HCT116 (cell line): ENCODE results near the gene GABRB3. TPM values are rescaled to one million over a fixed set of nuclear protein-coding genes. Genes with fewer than 3 reads are reported as not detected.

Experiments
- ATAC-seq: fragments of 200-7000 bp; cut with Tn5 transposase; 2 replicates; pipeline ENCODE4 v1.9.1; 2020; ENCODE audit warnings: mild to moderate bottlenecking, moderate library complexity
- BruUV-seq: library from RNA; stranded (reverse); fragments of 400-500 nt; replicated peaks from 2 replicates; lab custom pipeline; 2021; lab: Mats Ljungman, UMichigan
- CTCF ChIA-PET: fragments of 300-600 bp; sonication (Branson Sonifier 250); formaldehyde crosslinking; loops from one replicate; lab custom pipeline; 2021; ENCODE audit warnings: antibody characterized with exemption; lab: Charles Lee
- POLR2A ChIA-PET: fragments of 300-600, 350-600 bp; sonication (Branson Sonifier 250); formaldehyde crosslinking; loops from one replicate; lab custom pipeline; 2021; ENCODE audit warnings: antibody characterized with exemption; lab: Charles Lee
- RAD21 ChIA-PET, 2 experiments: fragments of 300-600 bp; sonication (Branson Sonifier 250); formaldehyde crosslinking; loops; one replicate each; lab custom pipeline; 2023; ENCODE audit warnings: low total read pairs in 2 of 2; ENCODE audit not compliant: uncharacterized antibody in 2 of 2, unreplicated experiment in 2 of 2, low non-redundant PET in 1 of 2; lab: Charles Lee
- DNase-seq: peaks from one replicate; pipeline ENCODE4 v3.0.0-alpha.2; 2010; ENCODE audit warnings: low read depth, low spot score
- H2AFZ ChIP-seq: fragments of 200-600 bp; shearing (Covaris generic), sonication (generic); 2 replicates; pipeline ENCODE4 v1.6.1; 2017; ENCODE audit warnings: low read depth, mixed run types, mixed read lengths, antibody characterized with exemption, low read length; ENCODE audit not compliant: poor library complexity, severe bottlenecking
- H3K27ac ChIP-seq: 2 replicates; pipeline ENCODE4 v1.5.1; 2012; ENCODE audit warnings: low read depth, low read length
- H3K27me3 ChIP-seq: fragments of 200-600 bp; sonication (generic); 2 replicates; pipeline ENCODE4 v1.6.1; 2016; ENCODE audit warnings: mixed run types, low read length, mixed read lengths; ENCODE audit not compliant: insufficient read depth
- H3K36me3 ChIP-seq, 2 experiments: fragments of 200-500 bp in 1 of 2; fragments of 200-600 bp in 1 of 2; sonication (Bioruptor generic) in 1 of 2; sonication (generic) in 1 of 2; 2 replicates each; pipeline versions ENCODE4 v1.5.1 to v1.6.1; 2014 to 2016; ENCODE audit warnings: low read length in 2 of 2, inconsistent platforms in 1 of 2, mixed read lengths in 1 of 2, mixed run types in 1 of 2; ENCODE audit not compliant: insufficient read depth in 2 of 2, control insufficient read depth in 1 of 2
- H3K4me1 ChIP-seq, 2 experiments: fragments of 200-600 bp in 1 of 2; sonication (generic) in 1 of 2; 2 replicates each; pipeline versions ENCODE4 v1.5.1 to v1.6.1; 2012 to 2017; ENCODE audit warnings: low read length in 2 of 2, inconsistent platforms in 1 of 2, mild to moderate bottlenecking in 1 of 2, mixed read lengths in 1 of 2, mixed run types in 1 of 2, moderate library complexity in 1 of 2; ENCODE audit not compliant: insufficient read depth in 2 of 2, control insufficient read depth in 1 of 2
- H3K4me2 ChIP-seq: fragments of 200-600 bp; sonication (generic); 2 replicates; pipeline ENCODE4 v1.6.1; 2017; ENCODE audit warnings: mixed run types, low read length, mixed read lengths
- H3K4me3 ChIP-seq, 2 experiments: fragments of 200-600 bp in 1 of 2; sonication (generic) in 1 of 2; replicated peaks in 1 of 2; 2 replicates each; pipeline ENCODE4 v1.5.1; 2011 to 2016; ENCODE audit warnings: low read length in 2 of 2, control low read depth in 1 of 2, low read depth in 1 of 2, mild to moderate bottlenecking in 1 of 2, mixed read lengths in 1 of 2, mixed run types in 1 of 2
- H3K79me2 ChIP-seq: fragments of 200-600 bp; sonication (generic); 2 replicates; pipeline ENCODE4 v1.6.1; 2017; ENCODE audit warnings: mild to moderate bottlenecking, mixed run types, low read length, moderate library complexity, mixed read lengths; ENCODE audit not compliant: insufficient read depth
- H3K9ac ChIP-seq: fragments of 200-600 bp; sonication (generic); 2 replicates; pipeline ENCODE4 v1.6.1; 2016; ENCODE audit warnings: low read length, mixed read lengths
- H3K9me2 ChIP-seq: fragments of 200-600 bp; sonication (generic), shearing (Covaris generic); 2 replicates; pipeline ENCODE4 v1.6.1; 2017; ENCODE audit warnings: mixed run types, mild to moderate bottlenecking, moderate library complexity; ENCODE audit not compliant: insufficient read depth
- H3K9me3 ChIP-seq, 2 experiments: fragments of 200-500 bp in 1 of 2; fragments of 200-600 bp in 1 of 2; sonication (Bioruptor generic) in 1 of 2; sonication (generic) in 1 of 2; 2 replicates each; pipeline ENCODE4 v1.6.1; 2014 to 2017; ENCODE audit warnings: low read length in 2 of 2, mixed read lengths in 2 of 2, inconsistent platforms in 1 of 2, low read depth in 1 of 2, mild to moderate bottlenecking in 1 of 2, mixed run types in 1 of 2, moderate library complexity in 1 of 2; ENCODE audit not compliant: control insufficient read depth in 1 of 2, insufficient read depth in 1 of 2
- H4K20me1 ChIP-seq: fragments of 200-600 bp; sonication (generic), shearing (Covaris generic); 2 replicates; pipeline ENCODE4 v1.6.1; 2017; ENCODE audit warnings: mixed run types, mild to moderate bottlenecking, moderate library complexity; ENCODE audit not compliant: insufficient read depth
- CEBPB ChIP-seq: IDR thresholded peaks from 2 replicates; pipeline ENCODE4 v1.6.1; 2012; ENCODE audit warnings: low read depth
- EZH2 ChIP-seq: fragments of 200-600 bp; sonication (generic); IDR thresholded peaks from 2 replicates; pipeline ENCODE4 v1.6.1; 2017; ENCODE audit warnings: antibody characterized with exemption, mixed run types
- FOSL1 ChIP-seq: IDR thresholded peaks from 2 replicates; pipeline ENCODE4 v1.6.1; 2012; ENCODE audit warnings: low read depth
- JUND ChIP-seq: IDR thresholded peaks from 2 replicates; pipeline ENCODE4 v1.6.1; 2012
- SIN3A ChIP-seq: IDR thresholded peaks from 2 replicates; pipeline ENCODE4 v1.6.1; 2012; ENCODE audit warnings: low read depth
- SP1 ChIP-seq: IDR thresholded peaks from 2 replicates; pipeline ENCODE4 v1.6.1; 2012; ENCODE audit warnings: low read depth
- SRF ChIP-seq: IDR thresholded peaks from 2 replicates; pipeline ENCODE4 v1.6.1; 2012; ENCODE audit warnings: low read depth
- TCF7L2 ChIP-seq: IDR thresholded peaks from 2 replicates; pipeline ENCODE4 v1.7.0; 2011; ENCODE audit warnings: borderline replicate concordance, inconsistent platforms; ENCODE audit not compliant: insufficient read depth, insufficient read length; ENCODE audit errors: extremely low read depth
- ZFX ChIP-seq: fragments of 450-650 bp; IDR thresholded peaks from 2 replicates; pipeline ENCODE4 v1.6.1; 2017
- intact Hi-C: fragments of 100-400 bp; cut with micrococcal nuclease; formaldehyde crosslinking; loops from 2 replicates; pipeline ENCODE4 v1.10.0; 2022
- total RNA-seq: library from RNA; stranded (reverse); gene quantifications from one replicate; pipeline ENCODE4 v1.2.1, GENCODE V29; 2021; ENCODE audit not compliant: unreplicated experiment
- TF ChIP-seq, protein P1 (sequence below): IDR thresholded peaks from 2 replicates; pipeline ENCODE4 v1.6.1; 2012
- TF ChIP-seq, protein P2 (sequence below), 3 experiments: fragments of 200-600 bp in 1 of 3; sonication (generic) in 1 of 3; IDR thresholded peaks in 2 of 3; conservative IDR thresholded peaks in 1 of 3; 2 replicates each; pipeline ENCODE4 v1.5.1; 2012 to 2017; ENCODE audit warnings: low read depth in 2 of 3, low read length in 2 of 3, antibody characterized with exemption in 1 of 3, borderline replicate concordance in 1 of 3, control low read depth in 1 of 3, mild to moderate bottlenecking in 1 of 3, mixed read lengths in 1 of 3, mixed run types in 1 of 3, moderate library complexity in 1 of 3; ENCODE audit not compliant: insufficient read depth in 1 of 3

GABRB3 gene
- total RNA-seq, 1 experiment from 2014 or later = 0.52 TPM

DNA sequence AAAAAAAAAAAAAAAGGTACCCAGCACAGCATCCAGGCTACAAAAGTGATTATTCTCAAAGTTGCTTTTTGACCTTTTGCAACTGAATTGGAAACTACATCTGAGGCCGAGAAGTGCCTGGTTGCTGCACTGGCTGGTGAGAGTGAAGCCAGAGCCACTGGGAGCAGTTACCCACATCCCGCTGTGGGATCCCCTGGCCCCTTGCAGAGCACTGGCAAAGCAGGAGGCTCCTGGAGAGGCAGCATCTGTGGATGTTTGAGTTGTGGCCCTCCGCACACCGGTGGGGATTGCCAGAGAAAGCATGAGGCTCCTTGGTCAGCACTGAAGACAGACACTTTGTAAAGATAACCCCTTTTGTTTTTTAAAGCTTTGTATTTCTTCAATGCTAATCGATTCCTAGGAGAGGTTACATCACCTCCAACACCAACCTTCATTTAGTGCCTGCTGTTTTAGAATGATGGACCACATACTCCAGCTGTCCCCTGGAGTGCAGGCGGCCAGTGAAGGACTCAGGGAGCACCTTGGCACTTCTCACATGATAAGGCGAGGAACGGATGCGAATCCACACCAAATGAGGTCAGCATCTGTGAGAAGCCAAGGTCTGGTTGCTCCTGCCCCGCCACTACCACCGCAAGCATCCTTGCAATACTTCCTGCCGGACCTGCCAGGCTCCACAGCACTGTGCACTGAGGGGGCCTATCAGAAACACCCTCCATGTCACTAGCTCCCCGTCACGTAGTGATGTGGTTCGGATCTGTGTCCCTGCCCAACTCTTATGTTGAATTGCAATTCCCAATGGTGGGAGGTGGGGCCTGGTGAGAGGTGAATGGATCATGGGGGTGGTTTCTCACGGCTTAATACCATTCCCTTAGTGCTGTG lies 256.5 kb downstream of the GABRB3 start:
- Histone ChIP-seq H3K9me2 (no peaks in the 10 kb centered on the region), H4K20me1 (no peaks in the 10 kb centered on the region), H3K4me1 (no peaks in the 10 kb centered on the region), H3K79me2 (no peaks in the 10 kb centered on the region), H3K27me3 (no peaks in the 10 kb centered on the region), H3K27ac (no peak overlapping the region), H3K4me3 (no peak overlapping the region), H3K4me2 (no peak overlapping the region), H3K9me3 (peaks cover 7 to 10% of the 10 kb centered on the region in 2 experiments; a peak in 3 of 4 replicates), H3K36me3 (no peaks in the 10 kb centered on the region), H3K9ac (no peak overlapping the region), H2AFZ (no peak overlapping the region)
- intact Hi-C loops = no loop called here
- no TSS peak for BruUV-seq
- ChIA-PET POLR2A (no interaction called here), CTCF (no interaction called here), RAD21 (no interaction called here)
- no peak for TF ChIP-seq SRF
- TF ChIP-seq, protein P1, sequence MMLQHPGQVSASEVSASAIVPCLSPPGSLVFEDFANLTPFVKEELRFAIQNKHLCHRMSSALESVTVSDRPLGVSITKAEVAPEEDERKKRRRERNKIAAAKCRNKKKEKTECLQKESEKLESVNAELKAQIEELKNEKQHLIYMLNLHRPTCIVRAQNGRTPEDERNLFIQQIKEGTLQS = no peak
- no peak for TF ChIP-seq JUND
- TF ChIP-seq EZH2 = no peak
- no peak for TF ChIP-seq CEBPB
- no peak for TF ChIP-seq SIN3A
- no peak for TF ChIP-seq FOSL1
- no peak for TF ChIP-seq TCF7L2
- no peak for TF ChIP-seq ZFX
- TF ChIP-seq, protein P2, sequence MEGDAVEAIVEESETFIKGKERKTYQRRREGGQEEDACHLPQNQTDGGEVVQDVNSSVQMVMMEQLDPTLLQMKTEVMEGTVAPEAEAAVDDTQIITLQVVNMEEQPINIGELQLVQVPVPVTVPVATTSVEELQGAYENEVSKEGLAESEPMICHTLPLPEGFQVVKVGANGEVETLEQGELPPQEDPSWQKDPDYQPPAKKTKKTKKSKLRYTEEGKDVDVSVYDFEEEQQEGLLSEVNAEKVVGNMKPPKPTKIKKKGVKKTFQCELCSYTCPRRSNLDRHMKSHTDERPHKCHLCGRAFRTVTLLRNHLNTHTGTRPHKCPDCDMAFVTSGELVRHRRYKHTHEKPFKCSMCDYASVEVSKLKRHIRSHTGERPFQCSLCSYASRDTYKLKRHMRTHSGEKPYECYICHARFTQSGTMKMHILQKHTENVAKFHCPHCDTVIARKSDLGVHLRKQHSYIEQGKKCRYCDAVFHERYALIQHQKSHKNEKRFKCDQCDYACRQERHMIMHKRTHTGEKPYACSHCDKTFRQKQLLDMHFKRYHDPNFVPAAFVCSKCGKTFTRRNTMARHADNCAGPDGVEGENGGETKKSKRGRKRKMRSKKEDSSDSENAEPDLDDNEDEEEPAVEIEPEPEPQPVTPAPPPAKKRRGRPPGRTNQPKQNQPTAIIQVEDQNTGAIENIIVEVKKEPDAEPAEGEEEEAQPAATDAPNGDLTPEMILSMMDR (IDR thresholded peaks at IDR 0.05 in 2 of 3, conservative IDR thresholded peaks at IDR 0.05 in 1 of 3; ENCODE audit: borderline replicate concordance in 1 of 3, insufficient read depth in 1 of 3, low read depth in 2 of 3, low read length in 2 of 3) = no peak
- no peak for TF ChIP-seq SP1
- ATAC-seq = no peak
- no peak for DNase-seq
